ENCODE data around the gene HEXB. TPM values are rescaled to one million over a fixed set of nuclear protein-coding genes. Genes with fewer than 3 reads are reported as not detected.

The HEXB gene
- total and polyA plus RNA-seq, 2 donors (not counting 3 experiments of a cell fraction or from before 2014, with no cell fraction given), result 128 to 182 TPM

- Histone ChIP-seq H3K79me2 (ENCODE audit: control insufficient read depth, insufficient read depth, low read length) (peaks cover 23% of the 10 kb centered on the region), H3K36me3 (ENCODE audit: control insufficient read depth in 2 of 2, extremely low read depth in 1 of 2, insufficient read depth in 2 of 2, low read length in 2 of 2) (peaks cover 2 to 3% of the 10 kb centered on the region in 2 experiments), H3K9me3 (replicated peaks; ENCODE audit: control insufficient read depth, insufficient read depth, low read length) (no peaks in the 10 kb centered on the region), H3K4me1 (ENCODE audit: control insufficient read depth, extremely low read depth, insufficient read depth, low read length) (peaks cover 18% of the 10 kb centered on the region), H4K20me1 (replicated peaks; ENCODE audit: control insufficient read depth, extremely low read depth, insufficient read depth, low read length) (no peaks in the 10 kb centered on the region), H3K27ac (ENCODE audit: insufficient read depth, low read depth, low read length) (no peak overlapping the region), H3K27me3 (ENCODE audit: control insufficient read depth in 2 of 2, insufficient read depth in 2 of 2, low read length in 2 of 2) (no peaks in the 10 kb centered on the region), H3K9ac (replicated peaks; ENCODE audit: extremely low read depth, insufficient read depth, low read length) (no peak overlapping the region), H3K4me3 (replicated peaks in 1 of 3; ENCODE audit: insufficient read depth in 1 of 3, low read depth in 1 of 3, low read length in 3 of 3) (peak overlapping the region in 1 of 3 experiments; percentile 2), H3K9me1 (replicated peaks; ENCODE audit: control insufficient read depth, extremely low read depth, insufficient read depth, low read length) (no peaks in the 10 kb centered on the region), H2AFZ (ENCODE audit: low read depth, low read length) (no peak overlapping the region), H3K4me2 (ENCODE audit: insufficient read depth, low read length) (peak overlapping the region; percentile 63)
- no peak for TF ChIP-seq FOS (IDR thresholded peaks at IDR 0.05; ENCODE audit: borderline replicate concordance, insufficient read depth, low read length)
- TF ChIP-seq GATA2 (IDR thresholded peaks at IDR 0.05; ENCODE audit: insufficient read depth, insufficient read length, low read depth, low read length), result no peak
- no peak for TF ChIP-seq EZH2 (IDR thresholded peaks at IDR 0.05; ENCODE audit: borderline replicate concordance, low read depth, low read length, severe bottlenecking)
- TF ChIP-seq POLR2AphosphoS5 (IDR thresholded peaks at IDR 0.05; ENCODE audit: insufficient read depth, low read depth, low read length), result no peak
- no peak for TF ChIP-seq JUN (IDR thresholded peaks at IDR 0.05; ENCODE audit: borderline replicate concordance, insufficient read depth, insufficient read length, low read depth)
- no peak for TF ChIP-seq MYC (IDR thresholded peaks at IDR 0.05; ENCODE audit: low read depth, low read length)
- TF ChIP-seq CTCF (IDR thresholded peaks at IDR 0.05; ENCODE audit: extremely low read depth in 1 of 2, insufficient read depth in 1 of 2, low read depth in 1 of 2, low read length in 2 of 2), result no peak
- TF ChIP-seq, protein P1, sequence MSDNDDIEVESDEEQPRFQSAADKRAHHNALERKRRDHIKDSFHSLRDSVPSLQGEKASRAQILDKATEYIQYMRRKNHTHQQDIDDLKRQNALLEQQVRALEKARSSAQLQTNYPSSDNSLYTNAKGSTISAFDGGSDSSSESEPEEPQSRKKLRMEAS (IDR thresholded peaks at IDR 0.05; ENCODE audit: insufficient read depth, insufficient read length), result no peak
- no peak for TF ChIP-seq POLR2A (IDR thresholded peaks at IDR 0.05; ENCODE audit: low read depth, low read length)
- POLR2A ChIA-PET, result no interaction called here
- intact Hi-C loops (cut with micrococcal nuclease), result no loop called here
- dilution Hi-C loops (cut with MboI; ENCODE audit: extremely low pct_ligation_motif_present, low sequenced_read_pairs), result no loop called here
- FAIRE-seq (peak; percentile 37), DNase-seq (ENCODE audit: low read depth, low spot score) (peak; percentile 12)
- CTCF ChIA-PET, result interaction anchor here (0.6 to 1.8 kb wide), 4 partner anchors 10 to 38 kb away, joined by 4 to 6 read pairs (median 6); no protein-coding TSS in a partner anchor
- no TSS peak for BruUV-seq (replicated peaks)
Measured at GRCh38 chr5:74686962-74687751, 2.1 kb downstream of the HEXB start.
